Measurements from ENCODE around the gene NDUFC1. TPM values are rescaled to one million over a fixed set of nuclear protein-coding genes. Genes with fewer than 3 reads are reported as not detected.

Gene NDUFC1
- total RNA-seq, 2 experiments from 2014 or later = 34.6 to 36.5 TPM

- Mint-ChIP-seq H3K4me3 (no peak overlapping the region), H3K27ac (no peak overlapping the region), H3K9me3 (peaks cover 4% of the 10 kb centered on the region), H3K27me3 (peaks cover 10% of the 10 kb centered on the region), H3K36me3 (peaks cover 20% of the 10 kb centered on the region), H3K4me1 (peaks cover 2% of the 10 kb centered on the region)
- POLR2A ChIA-PET = no interaction called here
- DNase-seq (no peak), ATAC-seq (ENCODE audit: low read depth) (no peak)
Observed at GRCh38 chr4:139286186-139286698, 16.0 kb downstream of the NDUFC1 start.

GRCh38 chr4:139282721-139283075 is 19.6 kb downstream of the NDUFC1 start:
- no peak for ATAC-seq (ENCODE audit: low read depth)
- H3K4me3 Mint-ChIP-seq = no peak overlapping the region
- POLR2A ChIA-PET = interaction anchor here (1.2 kb wide), 1 partner anchor 12 kb away, joined by 3 read pairs; no protein-coding TSS in a partner anchor
- no peak overlapping the region for H3K27ac Mint-ChIP-seq
- H3K4me1 Mint-ChIP-seq = peaks cover 15% of the 10 kb centered on the region
- H3K27me3 Mint-ChIP-seq = peaks cover 45% of the 10 kb centered on the region
- H3K9me3 Mint-ChIP-seq = peaks cover 4% of the 10 kb centered on the region
- peaks cover 8% of the 10 kb centered on the region for H3K36me3 Mint-ChIP-seq
- no peak for DNase-seq

DNA sequence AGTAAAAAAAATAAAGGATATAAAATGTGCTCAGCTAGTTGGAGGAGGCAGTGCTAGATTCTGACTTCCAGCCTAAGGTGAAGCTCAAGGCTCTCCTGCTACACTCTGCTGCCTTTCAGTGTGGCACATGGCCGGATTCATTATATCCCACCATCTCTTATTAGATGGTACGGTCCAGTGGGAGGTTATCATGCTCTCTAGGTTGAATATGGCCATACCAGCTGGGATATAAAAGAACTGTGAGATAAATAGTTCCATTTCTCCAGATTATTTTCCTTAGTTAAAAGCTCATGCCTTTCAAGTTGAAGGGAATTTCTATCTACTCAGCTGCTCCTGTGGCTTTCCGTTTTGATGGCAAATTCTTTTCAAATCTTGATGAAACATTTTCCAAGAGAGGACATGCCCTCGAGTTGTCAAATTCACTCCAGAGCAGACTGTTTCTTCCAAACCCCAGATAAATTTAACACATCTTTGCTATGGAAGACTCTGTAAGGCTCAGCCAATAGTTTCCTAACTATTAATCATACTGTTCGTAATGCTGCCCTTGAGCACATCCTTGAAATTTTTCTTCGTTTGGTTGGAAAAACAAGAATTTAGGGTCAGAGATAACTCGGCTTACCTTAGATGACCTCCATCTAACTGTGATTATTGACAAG is 20.1 kb downstream of the NDUFC1 start:
- H3K9me3 Mint-ChIP-seq = peaks cover 4% of the 10 kb centered on the region
- no peak overlapping the region for H3K27ac Mint-ChIP-seq
- POLR2A ChIA-PET = interaction anchor here (1.2 kb wide), 1 partner anchor 13 kb away, joined by 3 read pairs; no protein-coding TSS in a partner anchor
- H3K4me3 Mint-ChIP-seq = no peak overlapping the region
- no peak for DNase-seq
- ATAC-seq (ENCODE audit: low read depth) = no peak
- H3K4me1 Mint-ChIP-seq = peaks cover 15% of the 10 kb centered on the region
- H3K27me3 Mint-ChIP-seq = peaks cover 48% of the 10 kb centered on the region
- peaks cover 8% of the 10 kb centered on the region for H3K36me3 Mint-ChIP-seq

GRCh38 chr4:139279760-139280620 is 22.3 kb downstream of the NDUFC1 start, which contains the start of gene MGARP:
Gene MGARP (minus strand): TSS chr4:139280225. CDS start chr4:139280158, 67 bp downstream.
- DNase-seq (peak; percentile 49), ATAC-seq (ENCODE audit: low read depth) (peak; percentile 77)
- peaks cover 15% of the 10 kb centered on the region for H3K4me1 Mint-ChIP-seq
- no peak within 1 kb of the TSS for H3K27ac Mint-ChIP-seq
- H3K27me3 Mint-ChIP-seq = peaks cover 66% of the 10 kb centered on the region
- H3K4me3 Mint-ChIP-seq = peak within 1 kb of the TSS; percentile 66
- POLR2A ChIA-PET = no interaction called here
- peaks cover 4% of the 10 kb centered on the region for H3K36me3 Mint-ChIP-seq
- H3K9me3 Mint-ChIP-seq = peaks cover 4% of the 10 kb centered on the region

DNA sequence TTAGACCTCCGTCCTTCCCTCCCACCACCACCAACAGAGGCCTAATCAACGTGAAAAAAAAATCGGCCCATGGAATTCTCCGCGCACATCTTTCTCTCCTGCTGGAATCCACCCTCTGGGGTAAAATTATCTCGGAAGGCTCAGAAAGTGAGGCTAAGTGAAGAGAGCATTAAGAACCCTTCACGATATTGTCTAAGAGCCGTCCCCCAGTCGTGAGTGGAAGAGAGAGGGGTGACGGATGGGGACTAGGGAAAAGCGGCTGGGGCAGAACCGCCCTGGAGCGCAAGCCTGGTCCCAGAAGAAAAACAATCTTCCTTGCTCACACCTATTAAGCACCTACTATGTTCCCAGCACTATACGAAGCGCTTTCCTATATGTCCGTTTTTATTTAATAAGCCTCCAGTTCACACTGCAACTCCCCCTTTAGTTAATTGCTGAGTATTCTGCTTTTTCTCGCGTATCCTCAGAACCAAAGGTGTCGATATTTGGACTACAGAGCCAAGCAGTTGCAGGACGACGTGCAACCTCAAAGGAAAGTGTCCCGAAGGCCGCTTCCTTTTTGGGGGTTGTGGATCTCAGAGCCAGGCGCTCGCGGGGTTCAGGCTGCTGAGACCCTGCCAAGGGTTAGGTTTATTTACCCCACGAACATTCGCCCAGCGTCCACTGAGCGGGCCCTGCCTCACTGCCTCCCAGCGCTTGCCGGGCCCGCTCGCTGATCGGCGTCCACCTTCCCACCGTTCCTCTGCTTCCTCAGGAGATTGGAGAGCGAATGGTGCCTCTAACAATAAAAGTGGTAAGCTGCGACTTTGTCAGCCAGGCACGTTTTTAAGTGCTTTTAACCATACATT is 23.1 kb downstream of the NDUFC1 start:
- Mint-ChIP-seq H3K36me3 (no peaks in the 10 kb centered on the region), H3K27me3 (peaks cover 66% of the 10 kb centered on the region), H3K9me3 (no peaks in the 10 kb centered on the region), H3K4me3 (peak overlapping the region; percentile 66), H3K4me1 (peaks cover 15% of the 10 kb centered on the region), H3K27ac (no peak overlapping the region)
- DNase-seq (no peak), ATAC-seq (ENCODE audit: low read depth) (peak; percentile 23)
- POLR2A ChIA-PET = no interaction called here

GRCh38 chr4:139278485-139278884 is 23.8 kb downstream of the NDUFC1 start:
- Mint-ChIP-seq H3K4me3 (peak overlapping the region; percentile 66), H3K27me3 (peaks cover 70% of the 10 kb centered on the region), H3K36me3 (no peaks in the 10 kb centered on the region), H3K9me3 (no peaks in the 10 kb centered on the region), H3K27ac (no peak overlapping the region), H3K4me1 (peaks cover 15% of the 10 kb centered on the region)
- DNase-seq (no peak), ATAC-seq (ENCODE audit: low read depth) (no peak)
- POLR2A ChIA-PET = no interaction called here

DNA sequence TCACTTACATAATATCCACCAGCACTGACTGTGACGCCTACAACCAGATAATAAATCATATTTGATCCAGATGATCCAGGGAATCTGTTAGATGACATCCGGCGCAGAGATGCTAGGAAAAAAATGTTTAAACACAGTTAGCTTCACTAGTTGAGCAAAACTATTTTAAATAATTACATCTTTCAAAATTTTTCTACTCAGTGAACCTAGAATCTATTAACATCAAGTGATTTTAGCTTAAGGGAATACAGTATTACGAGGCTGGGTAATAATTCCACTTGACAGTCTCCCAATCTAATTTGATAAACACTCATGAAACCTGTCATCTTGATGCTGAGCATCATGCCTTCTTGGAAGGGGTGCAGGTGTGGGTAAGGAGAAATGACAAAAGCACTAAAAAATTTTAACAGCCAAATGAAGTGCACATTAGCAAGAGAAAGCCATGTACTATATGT is 27.0 kb downstream of the NDUFC1 start:
- DNase-seq = no peak
- Mint-ChIP-seq H3K27ac (no peak overlapping the region), H3K27me3 (peaks cover 50% of the 10 kb centered on the region), H3K4me3 (no peak overlapping the region), H3K9me3 (no peaks in the 10 kb centered on the region), H3K36me3 (no peaks in the 10 kb centered on the region), H3K4me1 (peaks cover 15% of the 10 kb centered on the region)
- ATAC-seq (ENCODE audit: low read depth) = no peak
- POLR2A ChIA-PET = no interaction called here

DNA sequence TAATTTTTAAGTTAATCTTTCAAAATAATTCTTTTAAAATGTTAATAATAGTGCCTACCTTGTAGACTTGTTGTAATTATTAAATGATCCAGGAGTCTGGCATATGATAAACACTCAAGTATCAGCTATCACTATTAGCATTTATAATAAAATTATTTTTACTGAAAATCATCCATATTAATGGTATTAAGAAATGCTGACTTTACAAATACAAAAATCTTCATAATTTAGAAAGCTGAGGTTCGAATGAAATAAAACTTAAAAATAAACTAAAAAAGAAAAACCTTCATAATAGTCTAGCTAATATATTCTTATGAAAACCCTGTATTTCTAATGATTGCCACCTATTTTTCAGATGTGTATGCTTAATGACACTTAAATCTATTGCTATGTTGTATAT is 27.5 kb downstream of the NDUFC1 start:
- H3K27ac Mint-ChIP-seq = no peak overlapping the region
- DNase-seq (no peak), ATAC-seq (ENCODE audit: low read depth) (no peak)
- peaks cover 12% of the 10 kb centered on the region for H3K4me1 Mint-ChIP-seq
- no peak overlapping the region for H3K4me3 Mint-ChIP-seq
- POLR2A ChIA-PET = no interaction called here
- peaks cover 45% of the 10 kb centered on the region for H3K27me3 Mint-ChIP-seq
- no peaks in the 10 kb centered on the region for H3K36me3 Mint-ChIP-seq
- no peaks in the 10 kb centered on the region for H3K9me3 Mint-ChIP-seq

DNA sequence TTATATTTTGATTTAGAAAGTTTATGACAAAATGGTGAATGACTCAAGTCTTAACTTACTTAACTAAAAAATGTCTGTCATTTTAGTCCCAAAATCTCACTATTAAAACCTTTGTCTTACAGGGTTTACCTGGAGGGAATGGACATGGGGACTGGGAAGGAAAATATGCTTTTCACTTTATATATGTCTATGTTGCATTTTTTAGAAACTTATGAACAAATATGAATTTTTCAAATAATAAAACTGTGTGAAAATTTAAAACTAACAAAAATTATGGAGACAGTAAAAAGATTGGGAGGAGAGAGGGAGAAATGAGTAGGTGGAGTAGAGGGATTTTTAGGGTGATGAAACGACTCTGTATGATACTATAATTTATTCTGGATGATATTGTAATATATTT is 28.4 kb downstream of the NDUFC1 start:
- H3K27ac Mint-ChIP-seq = no peak overlapping the region
- H3K27me3 Mint-ChIP-seq = peaks cover 35% of the 10 kb centered on the region
- peaks cover 3% of the 10 kb centered on the region for H3K4me1 Mint-ChIP-seq
- H3K9me3 Mint-ChIP-seq = no peaks in the 10 kb centered on the region
- H3K36me3 Mint-ChIP-seq = no peaks in the 10 kb centered on the region
- POLR2A ChIA-PET = no interaction called here
- no peak overlapping the region for H3K4me3 Mint-ChIP-seq
- no peak for ATAC-seq (ENCODE audit: low read depth)
- no peak for DNase-seq

GRCh38 chr4:139267301-139267700 is 35.0 kb downstream of the NDUFC1 start:
- Mint-ChIP-seq H3K27me3 (peaks cover 10% of the 10 kb centered on the region), H3K27ac (no peak overlapping the region), H3K4me3 (no peak overlapping the region)

DNA sequence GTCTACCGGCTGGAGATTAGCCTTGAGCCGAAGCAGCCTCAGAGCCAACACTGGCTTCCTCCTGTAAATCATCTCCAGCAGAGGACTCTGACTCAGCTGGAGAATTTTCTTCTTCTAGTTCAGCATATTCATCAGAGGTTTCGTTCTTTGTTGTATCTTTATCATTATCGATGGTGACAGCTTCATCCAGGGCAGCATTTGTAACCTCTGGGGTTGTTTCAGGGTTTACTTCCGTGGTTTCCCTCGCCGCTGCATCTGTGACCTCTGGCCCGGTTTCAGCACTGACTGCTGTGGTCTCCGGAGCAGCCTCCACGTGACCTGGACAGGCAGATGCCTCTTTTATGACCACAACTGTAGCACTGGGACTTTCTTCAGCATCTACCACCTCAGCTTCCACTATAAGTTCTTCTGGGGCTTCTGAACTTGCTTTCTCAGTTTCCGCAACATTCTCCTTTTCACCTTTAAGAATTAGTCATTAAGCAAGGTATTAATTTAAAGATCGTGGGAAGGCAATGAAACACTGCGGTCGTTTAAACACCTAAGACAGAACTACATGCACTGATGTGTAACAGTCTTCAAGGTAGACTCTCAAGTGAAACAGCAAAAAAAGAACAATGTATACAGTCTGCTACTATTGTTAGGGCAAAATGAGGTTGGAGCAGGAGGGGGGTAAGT is 35.6 kb downstream of the NDUFC1 start:
- H3K27me3 Mint-ChIP-seq = peaks cover 10% of the 10 kb centered on the region
- H3K9me3 Mint-ChIP-seq = no peaks in the 10 kb centered on the region
- H3K4me1 Mint-ChIP-seq = peaks cover 27% of the 10 kb centered on the region
- POLR2A ChIA-PET = interaction anchor here (1.2 to 1.3 kb wide), 2 partner anchors 34 to 290 kb away, joined by 4 to 8 read pairs; partner anchors contain the start of genes NAA15 and SETD7
- DNase-seq = peak; percentile 70
- peak overlapping the region; percentile 74 for H3K27ac Mint-ChIP-seq
- peak; percentile 94 for ATAC-seq (ENCODE audit: low read depth)
- H3K4me3 Mint-ChIP-seq = peak overlapping the region; percentile 74
- H3K36me3 Mint-ChIP-seq = no peaks in the 10 kb centered on the region

More at GRCh38 chr4:139267301-139267700, 35.0 kb downstream of the NDUFC1 start:
- H3K4me1 Mint-ChIP-seq = peaks cover 27% of the 10 kb centered on the region
- no peaks in the 10 kb centered on the region for H3K36me3 Mint-ChIP-seq
- no peak for DNase-seq
- no peak for ATAC-seq (ENCODE audit: low read depth)
- no peaks in the 10 kb centered on the region for H3K9me3 Mint-ChIP-seq
- POLR2A ChIA-PET = no interaction called here

- POLR2A ChIA-PET = interaction anchor here (1.2 to 1.3 kb wide), 2 partner anchors 35 to 290 kb away, joined by 4 to 8 read pairs; partner anchors contain the start of genes NAA15 and SETD7
- H3K4me1 Mint-ChIP-seq = peaks cover 27% of the 10 kb centered on the region
- H3K36me3 Mint-ChIP-seq = no peaks in the 10 kb centered on the region
- no peak overlapping the region for H3K27ac Mint-ChIP-seq
- peaks cover 10% of the 10 kb centered on the region for H3K27me3 Mint-ChIP-seq
- no peak for ATAC-seq (ENCODE audit: low read depth)
- H3K9me3 Mint-ChIP-seq = no peaks in the 10 kb centered on the region
- DNase-seq = no peak
- H3K4me3 Mint-ChIP-seq = peak overlapping the region; percentile 74
Observed at GRCh38 chr4:139266208-139266582, 36.1 kb downstream of the NDUFC1 start.

Measured in activated naive CD8-positive, alpha-beta T cell treated with anti-CD3 and anti-CD28 coated beads, Interleukin-2, amount 10 ng/mL, durations not matched to agents 7 days and 5 days (primary cell).